HepG2 (cell line): Measurements from ENCODE around the gene CA12.

Experiments used
- FOXP1 ChIP-seq, 2 experiments: fragments of 450-650 bp in 1 of 2; IDR thresholded peaks; 2 replicates each; pipeline ENCODE4 v1.6.1; 2017 to 2018; ENCODE audit warnings: antibody characterized with exemption in 1 of 2
- POLR2AphosphoS5 ChIP-seq: IDR thresholded peaks from 2 replicates; pipeline ENCODE4 v1.6.1; 2012; ENCODE audit warnings: low read depth, low read length
- SMAD1 ChIP-seq: sonication (generic); formaldehyde crosslinking; IDR thresholded peaks from 2 replicates; pipeline ENCODE4 v1.4.0; 2020; ENCODE audit warnings: missing genetic modification reagents, low read depth, mild to moderate bottlenecking, borderline replicate concordance
- ZNF12 ChIP-seq: sonication (generic); formaldehyde crosslinking; IDR thresholded peaks from 2 replicates; pipeline ENCODE4 v1.5.0; 2020; ENCODE audit warnings: missing genetic modification reagents
- ZNF17 ChIP-seq: sonication (generic); formaldehyde crosslinking; IDR thresholded peaks from 2 replicates; pipeline ENCODE4 v1.5.0; 2020; ENCODE audit warnings: mild to moderate bottlenecking, missing genetic modification reagents

- TF ChIP-seq POLR2AphosphoS5 (no peak), SMAD1 (CRISPR knock-in tag) (no peak), ZNF12 (no peak), ZNF17 (CRISPR knock-in tag) (no peak), FOXP1 (IDR thresholded peaks at IDR 0.05) (no peak), FOXP1 (CRISPR knock-in tag; IDR thresholded peaks at IDR 0.05) (no peak)
These were observed 37.2 kb upstream of the CA12 start for GRCh38 chr15:63418811-63419210.
